CD4-positive, alpha-beta memory T cell (primary cell): ENCODE measurements around the gene MAD1L1. TPM values are rescaled to one million over a fixed set of nuclear protein-coding genes. Genes with fewer than 3 reads are reported as not detected.

Experiments used
- CTCF ChIA-PET: fragments of 350-600 bp; sonication (Branson Sonifier 250); formaldehyde crosslinking; loops from one replicate; lab custom pipeline; 2021; ENCODE audit warnings: inconsistent platforms; ENCODE audit not compliant: partially characterized antibody; lab: Charles Lee
- POLR2A ChIA-PET: fragments of 350-600 bp; sonication (Branson Sonifier 250); formaldehyde crosslinking; loops from one replicate; lab custom pipeline; 2021; ENCODE audit not compliant: partially characterized antibody; lab: Charles Lee
- DNase-seq, 5 donors: peaks; one replicate each; pipeline versions ENCODE4 v3.0.0 to v3.0.0-alpha.2; 2020 to 2022; ENCODE audit warnings: mixed read lengths in 1 of 5
- H3K27ac ChIP-seq: one replicate; pipeline ENCODE4 v1.7.0; 2013; ENCODE audit warnings: low read depth, low read length
- H3K27me3 ChIP-seq: 2 replicates; pipeline ENCODE4 v1.7.0; 2013; ENCODE audit warnings: mild to moderate bottlenecking, low read length, moderate library complexity; ENCODE audit not compliant: insufficient read depth
- H3K36me3 ChIP-seq: 2 replicates; pipeline ENCODE4 v1.7.0; 2013; ENCODE audit warnings: mild to moderate bottlenecking, low read length, moderate library complexity; ENCODE audit not compliant: insufficient read depth
- H3K4me1 ChIP-seq: 2 replicates; pipeline ENCODE4 v1.7.0; 2013; ENCODE audit warnings: mild to moderate bottlenecking, low read length, moderate library complexity; ENCODE audit not compliant: insufficient read depth
- H3K4me3 ChIP-seq, 2 donors: one replicate each; pipeline ENCODE4 v1.7.0; 2013; ENCODE audit warnings: low read length in 2 of 2, mild to moderate bottlenecking in 1 of 2
- H3K9me3 ChIP-seq, 2 donors: one replicate each; pipeline ENCODE4 v1.7.0; 2013; ENCODE audit warnings: low read length in 2 of 2, control low read depth in 1 of 2; ENCODE audit not compliant: control insufficient read depth in 1 of 2
- H3K27ac Mint-ChIP-seq, 7 donors: one replicate each; pipeline ENCODE4 v1.8.0; 2020 to 2021; ENCODE audit warnings: mixed read lengths in 7 of 7, mild to moderate bottlenecking in 6 of 7, inconsistent platforms in 3 of 7, moderate library complexity in 3 of 7
- H3K27me3 Mint-ChIP-seq, 2 donors: one replicate each; pipeline ENCODE4 v1.8.0; 2020 to 2021; ENCODE audit warnings: mixed read lengths in 2 of 2
- H3K36me3 Mint-ChIP-seq, 2 donors: one replicate each; pipeline ENCODE4 v1.8.0; 2020 to 2021; ENCODE audit warnings: mixed read lengths in 2 of 2, inconsistent platforms in 1 of 2, mild to moderate bottlenecking in 1 of 2
- H3K4me1 Mint-ChIP-seq, 4 donors: one replicate each; pipeline ENCODE4 v1.8.0; 2020 to 2021; ENCODE audit warnings: mixed read lengths in 4 of 4, mild to moderate bottlenecking in 1 of 4
- H3K4me3 Mint-ChIP-seq, 8 donors: one replicate each; pipeline ENCODE4 v1.8.0; 2020 to 2021; ENCODE audit warnings: mixed read lengths in 8 of 8, mild to moderate bottlenecking in 7 of 8, moderate library complexity in 6 of 8, inconsistent platforms in 3 of 8
- H3K9me3 Mint-ChIP-seq, 8 donors: one replicate each; pipeline ENCODE4 v1.8.0; 2020 to 2021; ENCODE audit warnings: mixed read lengths in 8 of 8, mild to moderate bottlenecking in 5 of 8, inconsistent platforms in 3 of 8, moderate library complexity in 1 of 8
- intact Hi-C: fragments of 100-400 bp; cut with micrococcal nuclease; formaldehyde crosslinking; loops from one replicate; pipeline ENCODE4 v1.15.1; 2023
- polyA plus RNA-seq, 2 donors: library from polyadenylated mRNA; unstranded; fragments of 300-500 nt; fragmentation: Illumina TruSeq; gene quantifications; one replicate each; pipeline ENCODE4 v1.2.3, GENCODE V29; 2021
- total RNA-seq, 2 experiments: library from RNA; stranded (reverse); gene quantifications; one replicate each; pipeline ENCODE4 v1.2.3, GENCODE V29; 2021

Gene MAD1L1
- total and polyA plus RNA-seq, 4 experiments from 2014 or later, result 89.9 to 132 (median 110) TPM

- peaks cover 0 to 4% (median 0%) of the 10 kb centered on the region in 4 donors for H3K4me1 Mint-ChIP-seq
- H3K36me3 Mint-ChIP-seq, result peaks cover 0 to 5% of the 10 kb centered on the region in 2 donors
- ChIA-PET POLR2A (no interaction called here), CTCF (no interaction called here)
- H3K27me3 Mint-ChIP-seq, result peaks cover 11 to 12% of the 10 kb centered on the region in 2 donors
- peaks cover 0 to 25% (median 11%) of the 10 kb centered on the region in 8 donors for H3K9me3 Mint-ChIP-seq
- H3K27ac Mint-ChIP-seq, result no peak overlapping the region
- no peaks in the 10 kb centered on the region for H3K36me3 ChIP-seq
- H3K4me1 ChIP-seq, result no peaks in the 10 kb centered on the region
- no peaks in the 10 kb centered on the region for H3K27me3 ChIP-seq
- no peaks in the 10 kb centered on the region for H3K9me3 ChIP-seq
- H3K4me3 ChIP-seq, result no peak overlapping the region
- no peak for DNase-seq
- no peak overlapping the region for H3K27ac ChIP-seq
- intact Hi-C loops, result no loop called here
- H3K4me3 Mint-ChIP-seq, result no peak overlapping the region
These were observed 445.0 kb downstream of the MAD1L1 start for GRCh38 chr7:1787681-1788235.

GRCh38 chr7:1787241-1787640, 445.5 kb downstream of the MAD1L1 start:
- H3K4me1 Mint-ChIP-seq, result peaks cover 0 to 4% (median 0%) of the 10 kb centered on the region in 4 donors
- Histone ChIP-seq H3K27ac (no peak overlapping the region), H3K4me3 (no peak overlapping the region), H3K9me3 (no peaks in the 10 kb centered on the region), H3K27me3 (no peaks in the 10 kb centered on the region), H3K36me3 (no peaks in the 10 kb centered on the region), H3K4me1 (no peaks in the 10 kb centered on the region)
- DNase-seq, result no peak
- peaks cover 0 to 20% (median 9%) of the 10 kb centered on the region in 8 donors for H3K9me3 Mint-ChIP-seq
- no peak overlapping the region for H3K4me3 Mint-ChIP-seq
- ChIA-PET POLR2A (no interaction called here), CTCF (no interaction called here)
- peaks cover 0 to 5% of the 10 kb centered on the region in 2 donors for H3K36me3 Mint-ChIP-seq
- intact Hi-C loops, result no loop called here
- no peak overlapping the region for H3K27ac Mint-ChIP-seq
- H3K27me3 Mint-ChIP-seq, result peaks cover 10 to 11% of the 10 kb centered on the region in 2 donors

GRCh38 chr7:1785839-1786238, 446.9 kb downstream of the MAD1L1 start:
- peaks cover 11 to 13% of the 10 kb centered on the region in 2 donors for H3K27me3 Mint-ChIP-seq
- no peak overlapping the region for H3K27ac ChIP-seq
- H3K27ac Mint-ChIP-seq, result peak overlapping the region in 1 of 7 donors; percentile 3
- peaks cover 0 to 5% of the 10 kb centered on the region in 2 donors for H3K36me3 Mint-ChIP-seq
- H3K4me1 Mint-ChIP-seq, result peaks cover 0 to 4% (median 0%) of the 10 kb centered on the region in 4 donors
- H3K4me3 Mint-ChIP-seq, result no peak overlapping the region
- no peaks in the 10 kb centered on the region for H3K27me3 ChIP-seq
- ChIA-PET CTCF (no interaction called here), POLR2A (no interaction called here)
- H3K9me3 ChIP-seq, result no peaks in the 10 kb centered on the region
- no peaks in the 10 kb centered on the region for H3K36me3 ChIP-seq
- H3K4me1 ChIP-seq, result no peaks in the 10 kb centered on the region
- DNase-seq, result no peak
- H3K4me3 ChIP-seq, result no peak overlapping the region
- intact Hi-C loops, result no loop called here
- H3K9me3 Mint-ChIP-seq, result peaks cover 0 to 15% (median 9%) of the 10 kb centered on the region in 8 donors

GRCh38 chr7:1781369-1781768, 451.4 kb downstream of the MAD1L1 start:
- ChIA-PET POLR2A (no interaction called here), CTCF (no interaction called here)
- Histone ChIP-seq H3K4me3 (no peak overlapping the region), H3K27me3 (no peaks in the 10 kb centered on the region), H3K9me3 (no peaks in the 10 kb centered on the region), H3K36me3 (no peaks in the 10 kb centered on the region), H3K4me1 (no peaks in the 10 kb centered on the region), H3K27ac (no peak overlapping the region)
- Mint-ChIP-seq H3K36me3 (peaks cover 0 to 5% of the 10 kb centered on the region in 2 donors), H3K4me3 (no peak overlapping the region), H3K27me3 (peaks cover 12 to 13% of the 10 kb centered on the region in 2 donors), H3K4me1 (peaks cover 0 to 4% (median 0%) of the 10 kb centered on the region in 4 donors), H3K27ac (no peak overlapping the region), H3K9me3 (peaks cover 0 to 26% (median 20%) of the 10 kb centered on the region in 8 donors)
- no peak for DNase-seq
- intact Hi-C loops, result no loop called here

- Mint-ChIP-seq H3K4me1 (no peaks in the 10 kb centered on the region), H3K36me3 (peaks cover 0 to 1% of the 10 kb centered on the region in 2 donors), H3K4me3 (no peak overlapping the region), H3K27ac (no peak overlapping the region), H3K9me3 (peaks cover 0 to 30% (median 24%) of the 10 kb centered on the region in 8 donors), H3K27me3 (peaks cover 7 to 8% of the 10 kb centered on the region in 2 donors)
- no peaks in the 10 kb centered on the region for H3K9me3 ChIP-seq
- H3K27me3 ChIP-seq, result no peaks in the 10 kb centered on the region
- ChIA-PET CTCF (no interaction called here), POLR2A (no interaction called here)
- H3K27ac ChIP-seq, result no peak overlapping the region
- H3K36me3 ChIP-seq, result no peaks in the 10 kb centered on the region
- no peak for DNase-seq
- H3K4me1 ChIP-seq, result no peaks in the 10 kb centered on the region
- no peak overlapping the region for H3K4me3 ChIP-seq
- intact Hi-C loops, result no loop called here
These were observed 453.3 kb downstream of the MAD1L1 start for GRCh38 chr7:1779445-1779844.

- peaks cover 0 to 36% (median 27%) of the 10 kb centered on the region in 8 donors for H3K9me3 Mint-ChIP-seq
- DNase-seq, result no peak
- H3K27ac Mint-ChIP-seq, result no peak overlapping the region
- H3K27me3 Mint-ChIP-seq, result peaks cover 6 to 7% of the 10 kb centered on the region in 2 donors
- ChIA-PET POLR2A (no interaction called here), CTCF (no interaction called here)
- Histone ChIP-seq H3K27me3 (no peaks in the 10 kb centered on the region), H3K36me3 (no peaks in the 10 kb centered on the region), H3K4me1 (no peaks in the 10 kb centered on the region), H3K4me3 (no peak overlapping the region), H3K9me3 (no peaks in the 10 kb centered on the region), H3K27ac (no peak overlapping the region)
- intact Hi-C loops, result no loop called here
- no peaks in the 10 kb centered on the region for H3K4me1 Mint-ChIP-seq
- H3K4me3 Mint-ChIP-seq, result peak overlapping the region in 1 of 8 donors; percentile 10
- peaks cover 0 to 1% of the 10 kb centered on the region in 2 donors for H3K36me3 Mint-ChIP-seq
These were observed 455.6 kb downstream of the MAD1L1 start for GRCh38 chr7:1777122-1777521.

- H3K27ac Mint-ChIP-seq, result no peak overlapping the region
- CTCF ChIA-PET, result no interaction called here
These were observed 457.4 kb downstream of the MAD1L1 start for GRCh38 chr7:1775389-1775788.

More at GRCh38 chr7:1775389-1775788, 457.4 kb downstream of the MAD1L1 start:
- Mint-ChIP-seq H3K4me3 (no peak overlapping the region), H3K27me3 (peaks cover 4 to 6% of the 10 kb centered on the region in 2 donors), H3K9me3 (peaks cover 0 to 36% (median 27%) of the 10 kb centered on the region in 8 donors), H3K36me3 (peaks cover 0 to 1% of the 10 kb centered on the region in 2 donors), H3K4me1 (no peaks in the 10 kb centered on the region)
- POLR2A ChIA-PET, result no interaction called here
- no peak overlapping the region for H3K27ac ChIP-seq
- no peaks in the 10 kb centered on the region for H3K9me3 ChIP-seq
- no peak overlapping the region for H3K4me3 ChIP-seq
- H3K36me3 ChIP-seq, result no peaks in the 10 kb centered on the region
- intact Hi-C loops, result no loop called here
- no peaks in the 10 kb centered on the region for H3K4me1 ChIP-seq
- no peak for DNase-seq
- H3K27me3 ChIP-seq, result no peaks in the 10 kb centered on the region
